ENCODE results near the gene HTT.

Gene HTT

DNA sequence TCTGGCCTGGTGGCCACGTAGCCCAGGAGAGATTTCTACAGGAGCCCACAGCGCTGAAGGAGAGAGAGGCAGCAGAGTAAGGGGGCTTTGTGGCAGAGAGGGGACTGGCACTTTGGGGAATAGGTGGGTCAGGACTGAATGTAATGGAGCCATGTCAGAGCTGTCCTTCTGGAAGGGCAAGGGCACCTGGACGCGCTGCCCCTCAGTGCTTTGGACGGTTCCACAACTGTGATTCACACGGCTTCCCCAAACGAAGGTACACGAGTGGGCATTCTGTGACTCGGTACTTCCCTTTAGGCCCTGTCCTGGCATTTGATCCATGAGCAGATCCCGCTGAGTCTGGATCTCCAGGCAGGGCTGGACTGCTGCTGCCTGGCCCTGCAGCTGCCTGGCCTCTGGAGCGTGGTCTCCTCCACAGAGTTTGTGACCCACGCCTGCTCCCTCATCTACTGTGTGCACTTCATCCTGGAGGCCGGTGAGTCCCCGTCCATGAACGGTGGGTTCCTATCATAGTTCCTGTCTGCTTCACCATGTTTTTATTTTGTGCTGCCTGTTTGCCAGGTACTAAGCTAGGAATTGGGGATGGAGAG lies 139.3 kb downstream of the HTT start:
- no peak overlapping the region for H3K4me3 ChIP-seq (ENCODE audit: low read length)
- no peak for DNase-seq (ENCODE audit: low read depth)
- TF ChIP-seq, protein P1, sequence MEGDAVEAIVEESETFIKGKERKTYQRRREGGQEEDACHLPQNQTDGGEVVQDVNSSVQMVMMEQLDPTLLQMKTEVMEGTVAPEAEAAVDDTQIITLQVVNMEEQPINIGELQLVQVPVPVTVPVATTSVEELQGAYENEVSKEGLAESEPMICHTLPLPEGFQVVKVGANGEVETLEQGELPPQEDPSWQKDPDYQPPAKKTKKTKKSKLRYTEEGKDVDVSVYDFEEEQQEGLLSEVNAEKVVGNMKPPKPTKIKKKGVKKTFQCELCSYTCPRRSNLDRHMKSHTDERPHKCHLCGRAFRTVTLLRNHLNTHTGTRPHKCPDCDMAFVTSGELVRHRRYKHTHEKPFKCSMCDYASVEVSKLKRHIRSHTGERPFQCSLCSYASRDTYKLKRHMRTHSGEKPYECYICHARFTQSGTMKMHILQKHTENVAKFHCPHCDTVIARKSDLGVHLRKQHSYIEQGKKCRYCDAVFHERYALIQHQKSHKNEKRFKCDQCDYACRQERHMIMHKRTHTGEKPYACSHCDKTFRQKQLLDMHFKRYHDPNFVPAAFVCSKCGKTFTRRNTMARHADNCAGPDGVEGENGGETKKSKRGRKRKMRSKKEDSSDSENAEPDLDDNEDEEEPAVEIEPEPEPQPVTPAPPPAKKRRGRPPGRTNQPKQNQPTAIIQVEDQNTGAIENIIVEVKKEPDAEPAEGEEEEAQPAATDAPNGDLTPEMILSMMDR (conservative IDR thresholded peaks at IDR 0.05; ENCODE audit: low read depth, low read length) = no peak

DNA sequence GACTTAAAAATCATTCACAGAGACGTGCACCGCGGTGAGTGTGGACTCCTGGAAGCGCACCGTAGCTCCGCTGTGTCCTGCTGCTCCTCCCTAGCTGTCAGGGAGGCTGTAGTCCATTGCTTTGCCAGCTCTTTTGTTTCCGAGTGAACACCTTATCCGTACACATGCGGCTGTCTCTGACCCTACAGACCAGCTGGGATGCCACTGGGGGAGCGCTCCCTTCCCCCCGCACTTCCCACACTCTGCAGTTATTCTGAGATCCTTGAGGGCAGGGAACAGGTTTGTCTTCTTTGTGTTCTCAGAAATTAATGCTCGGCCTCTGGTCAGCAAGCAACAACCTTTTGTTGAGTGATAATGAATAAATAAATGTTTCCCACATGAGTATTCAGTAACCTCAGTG lies 140.8 kb downstream of the HTT start:
- no peak for DNase-seq (ENCODE audit: low read depth)
- TF ChIP-seq, protein P1 (conservative IDR thresholded peaks at IDR 0.05; ENCODE audit: low read depth, low read length) = no peak
- no peak overlapping the region for H3K4me3 ChIP-seq (ENCODE audit: low read length)

DNA sequence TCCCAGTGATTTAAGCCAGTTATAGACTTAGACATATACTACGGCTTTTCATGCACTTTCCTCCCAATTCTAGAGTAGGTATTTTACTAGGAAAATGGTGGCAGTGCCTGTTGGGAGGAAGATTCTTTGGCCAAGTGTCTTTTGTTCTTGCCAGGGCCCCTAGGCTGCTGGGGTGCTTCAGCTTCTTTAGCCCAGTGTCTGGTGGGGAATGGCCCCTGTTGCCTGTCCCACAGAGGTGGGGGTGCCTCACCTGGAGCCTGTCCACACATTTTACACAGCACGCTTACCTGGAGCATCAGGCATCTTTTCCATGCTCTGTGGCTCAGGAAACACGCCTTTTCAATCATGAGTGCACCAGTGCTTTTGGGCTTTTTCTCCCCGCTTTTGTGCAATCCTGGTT lies 141.3 kb downstream of the HTT start:
- TF ChIP-seq, protein P1 (conservative IDR thresholded peaks at IDR 0.05; ENCODE audit: low read depth, low read length) = no peak
- H3K4me3 ChIP-seq (ENCODE audit: low read length) = no peak overlapping the region
- DNase-seq (ENCODE audit: low read depth) = no peak

DNA sequence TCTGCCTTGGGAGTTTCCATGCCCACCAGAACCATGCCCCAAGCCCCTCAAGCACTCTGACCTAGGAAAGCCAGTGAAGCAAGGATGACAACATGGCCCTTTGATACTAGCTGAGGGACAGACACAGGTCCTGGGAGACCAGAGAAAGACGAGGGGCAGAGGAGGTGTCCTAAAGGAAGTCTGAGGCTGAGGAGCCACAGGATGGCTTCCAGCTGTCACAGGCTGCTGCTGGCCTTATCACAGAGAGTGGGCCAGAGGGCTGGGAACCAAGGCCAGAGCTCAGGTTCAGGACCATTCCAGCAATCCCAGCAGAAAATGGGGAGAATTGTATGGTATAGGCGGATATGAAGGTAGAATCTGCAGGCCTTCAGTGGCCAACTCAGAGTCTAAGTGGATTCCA lies 142.8 kb downstream of the HTT start:
- TF ChIP-seq, protein P1 (conservative IDR thresholded peaks at IDR 0.05; ENCODE audit: low read depth, low read length) = no peak
- no peak overlapping the region for H3K4me3 ChIP-seq (ENCODE audit: low read length)
- no peak for DNase-seq (ENCODE audit: low read depth)

DNA sequence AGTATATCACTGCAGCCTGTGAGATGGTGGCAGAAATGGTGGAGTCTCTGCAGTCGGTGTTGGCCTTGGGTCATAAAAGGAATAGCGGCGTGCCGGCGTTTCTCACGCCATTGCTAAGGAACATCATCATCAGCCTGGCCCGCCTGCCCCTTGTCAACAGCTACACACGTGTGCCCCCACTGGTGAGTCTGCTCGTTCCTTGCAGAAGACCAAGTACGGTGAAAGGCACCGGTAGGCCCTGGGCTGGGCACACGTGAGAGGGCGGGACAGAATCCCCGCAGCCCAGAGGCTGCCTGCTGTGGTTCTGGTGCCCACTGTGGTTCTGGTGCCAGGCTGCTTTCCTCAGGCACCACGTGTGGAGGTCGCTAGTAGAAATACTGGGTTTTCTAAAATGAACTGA lies 143.3 kb downstream of the HTT start:
- H3K4me3 ChIP-seq (ENCODE audit: low read length) = no peak overlapping the region
- TF ChIP-seq, protein P1 (conservative IDR thresholded peaks at IDR 0.05; ENCODE audit: low read depth, low read length) = no peak
- DNase-seq (ENCODE audit: low read depth) = no peak

DNA sequence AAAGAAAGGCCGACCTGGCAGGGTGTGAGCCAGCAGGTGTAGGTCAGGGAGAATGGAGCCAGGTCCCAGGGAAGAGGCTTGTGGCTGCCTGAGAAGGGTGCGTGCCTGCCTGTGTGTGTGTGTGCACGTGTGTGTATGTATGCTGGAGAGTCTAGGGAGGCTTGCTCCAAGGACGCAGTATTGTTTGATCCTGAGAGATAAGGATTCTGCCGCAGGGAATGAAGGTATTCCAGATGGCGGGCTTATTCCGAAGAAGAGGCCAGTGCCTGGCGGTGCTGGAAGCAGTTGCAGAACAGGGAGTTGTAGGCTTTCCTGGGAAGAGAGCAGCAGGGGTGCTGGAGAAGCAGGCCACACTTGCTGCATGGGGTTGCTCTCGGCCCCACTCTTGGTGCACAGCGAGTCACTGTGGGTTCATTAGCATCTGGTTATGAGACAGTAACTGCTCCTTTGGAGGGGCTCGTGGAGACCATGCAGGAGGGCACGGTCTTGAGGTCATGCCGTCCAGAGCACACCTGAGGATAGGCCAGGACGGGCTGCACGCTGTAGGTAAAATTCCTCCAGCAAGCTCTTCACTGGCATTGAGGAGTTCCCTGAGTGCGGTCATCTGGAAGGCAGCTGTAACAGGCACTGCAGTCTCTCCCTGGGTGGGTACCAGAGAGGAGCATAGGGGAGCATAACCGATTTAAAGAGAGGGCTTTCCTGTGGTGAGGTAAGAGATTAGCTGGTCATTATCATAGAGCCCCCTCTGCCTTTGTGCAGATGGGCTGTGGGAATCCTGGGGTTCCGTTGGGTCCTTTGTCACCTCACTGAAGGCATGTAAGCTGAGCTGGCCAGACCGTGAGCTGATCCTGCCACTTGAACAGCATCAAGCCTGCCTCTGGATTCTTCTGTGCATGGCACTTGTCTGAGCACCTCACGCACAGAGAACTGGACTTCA lies 144.6 kb downstream of the HTT start:
- H3K4me3 ChIP-seq (ENCODE audit: low read length) = no peak overlapping the region
- DNase-seq (ENCODE audit: low read depth) = no peak
- TF ChIP-seq, protein P1 (conservative IDR thresholded peaks at IDR 0.05; ENCODE audit: low read depth, low read length) = no peak
